ENCODE data around the gene RMC1.

- TF ChIP-seq CTCF (IDR thresholded peaks at IDR 0.05; ENCODE audit: insufficient read depth, low read depth, low read length) (no peak), EZH2 (IDR thresholded peaks at IDR 0.05; ENCODE audit: insufficient read depth, low read length) (no peak)
These were observed 40.4 kb upstream of the RMC1 start for GRCh38 chr18:23462876-23463275.

All from astrocyte (in vitro differentiated cells and primary cell).